Lung (tissue), 12 donors: ENCODE results near the gene CEP83. TPM values are rescaled to one million over a fixed set of nuclear protein-coding genes. Genes with fewer than 3 reads are reported as not detected.

Experiments used
- ATAC-seq: fragments of 200-7000 bp; cut with Tn5 transposase; one replicate; pipeline ENCODE4 v1.9.1; 2020; ENCODE audit warnings: moderate number of reproducible peaks; ENCODE audit not compliant: insufficient read depth, low FRiP score
- DNase-seq, 3 donors: peaks; one replicate each; pipeline ENCODE4 v3.0.0-alpha.2; 2013 to 2017
- H3K27ac ChIP-seq, 2 donors: one replicate each; pipeline ENCODE4 v1.5.1; 2013; ENCODE audit warnings: mild to moderate bottlenecking in 2 of 2, moderate library complexity in 2 of 2, control low read depth in 1 of 2, inconsistent platforms in 1 of 2, low read depth in 1 of 2, low read length in 1 of 2
- H3K27me3 ChIP-seq, 3 donors: one replicate each; pipeline ENCODE4 v1.5.1; 2013; ENCODE audit warnings: low read length in 2 of 3; ENCODE audit not compliant: control insufficient read depth in 3 of 3, insufficient read depth in 3 of 3
- H3K36me3 ChIP-seq, 4 donors: one replicate each; pipeline ENCODE4 v1.5.1; 2013; ENCODE audit warnings: low read length in 4 of 4, mild to moderate bottlenecking in 1 of 4, moderate library complexity in 1 of 4; ENCODE audit not compliant: control insufficient read depth in 4 of 4, insufficient read depth in 4 of 4
- H3K4me1 ChIP-seq, 5 donors: one replicate each; pipeline ENCODE4 v1.5.1; 2013; ENCODE audit warnings: low read length in 5 of 5, mild to moderate bottlenecking in 2 of 5, moderate library complexity in 1 of 5; ENCODE audit not compliant: control insufficient read depth in 5 of 5, insufficient read depth in 5 of 5
- H3K4me3 ChIP-seq: one replicate; pipeline ENCODE4 v1.5.1; 2013; ENCODE audit warnings: mild to moderate bottlenecking, control low read depth, moderate library complexity
- H3K9ac ChIP-seq, 2 donors: one replicate each; pipeline ENCODE4 v1.5.1; 2013; ENCODE audit warnings: low read length in 2 of 2, control low read depth in 1 of 2; ENCODE audit not compliant: insufficient read depth in 1 of 2
- H3K9me3 ChIP-seq, 4 donors: one replicate each; pipeline ENCODE4 v1.5.1; 2013; ENCODE audit warnings: low read length in 3 of 4, mild to moderate bottlenecking in 1 of 4, moderate library complexity in 1 of 4; ENCODE audit not compliant: control insufficient read depth in 4 of 4, insufficient read depth in 3 of 4
- WGBS, 2 donors: extraction: QIAGEN DNeasy Blood & Tissue Kit; methylation state at CpG; one replicate each; pipeline ENCODE4 v1.1.7; 2013; 5-methylcytosine and 5-hydroxymethylcytosine counted together
- polyA plus RNA-seq, 2 donors: library from polyadenylated mRNA; stranded (reverse); fragments of 200-250 nt; gene quantifications; one replicate each; pipeline ENCODE4 v1.2.1, GENCODE V29; 2013
- total RNA-seq, 2 donors: library from RNA; depleted of rRNA in 1 of 2; stranded (reverse); fragments of >200 nt in 1 of 2; gene quantifications; one replicate each; pipeline ENCODE4 v1.2.1, GENCODE V29; 2014 to 2021
- TF ChIP-seq, protein P1 (sequence below): IDR thresholded peaks from 2 replicates; pipeline ENCODE4 v1.5.1; 2012; ENCODE audit warnings: mild to moderate bottlenecking; ENCODE audit errors: control extremely low read depth, extremely low read depth
- donor health status: control.
- donor health status: control.
- donor health status: Bipolar disorder and iron deficiency.
- donor health status: healthy.
- donor health status: DM: yes; HTN: yes; CAD: no.

CEP83 gene
- total and polyA plus RNA-seq, 4 donors = 5.2 to 43.6 (median 20.1) TPM

DNA sequence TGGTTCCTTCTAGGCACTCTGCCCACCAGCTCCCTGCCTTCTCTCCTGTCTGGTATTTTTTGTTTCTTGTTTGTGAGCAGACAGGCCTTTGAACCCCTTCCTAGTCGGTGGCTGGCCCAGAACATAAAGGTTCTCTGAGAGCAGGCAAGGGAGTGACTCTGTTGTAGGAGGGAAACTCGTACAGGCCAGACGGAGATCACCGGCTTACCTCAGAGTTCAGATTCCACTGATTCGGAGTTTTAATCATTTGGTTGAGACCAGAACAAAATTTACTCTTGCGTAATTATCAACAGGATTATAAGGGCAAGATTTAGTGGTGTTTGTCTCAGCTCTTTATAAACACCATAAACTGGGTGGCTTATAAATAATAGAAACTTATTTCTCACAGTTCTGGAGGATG lies 182.9 kb downstream of the CEP83 start:
- Histone ChIP-seq H3K4me1 (peaks cover 0 to 2% (median 0%) of the 10 kb centered on the region in 5 donors), H3K27ac (no peak overlapping the region), H3K36me3 (no peaks in the 10 kb centered on the region), H3K9ac (no peak overlapping the region), H3K4me3 (no peak overlapping the region), H3K27me3 (no peaks in the 10 kb centered on the region), H3K9me3 (no peaks in the 10 kb centered on the region)
- no peak for ATAC-seq
- DNase-seq = no peak
- TF ChIP-seq, protein P1, sequence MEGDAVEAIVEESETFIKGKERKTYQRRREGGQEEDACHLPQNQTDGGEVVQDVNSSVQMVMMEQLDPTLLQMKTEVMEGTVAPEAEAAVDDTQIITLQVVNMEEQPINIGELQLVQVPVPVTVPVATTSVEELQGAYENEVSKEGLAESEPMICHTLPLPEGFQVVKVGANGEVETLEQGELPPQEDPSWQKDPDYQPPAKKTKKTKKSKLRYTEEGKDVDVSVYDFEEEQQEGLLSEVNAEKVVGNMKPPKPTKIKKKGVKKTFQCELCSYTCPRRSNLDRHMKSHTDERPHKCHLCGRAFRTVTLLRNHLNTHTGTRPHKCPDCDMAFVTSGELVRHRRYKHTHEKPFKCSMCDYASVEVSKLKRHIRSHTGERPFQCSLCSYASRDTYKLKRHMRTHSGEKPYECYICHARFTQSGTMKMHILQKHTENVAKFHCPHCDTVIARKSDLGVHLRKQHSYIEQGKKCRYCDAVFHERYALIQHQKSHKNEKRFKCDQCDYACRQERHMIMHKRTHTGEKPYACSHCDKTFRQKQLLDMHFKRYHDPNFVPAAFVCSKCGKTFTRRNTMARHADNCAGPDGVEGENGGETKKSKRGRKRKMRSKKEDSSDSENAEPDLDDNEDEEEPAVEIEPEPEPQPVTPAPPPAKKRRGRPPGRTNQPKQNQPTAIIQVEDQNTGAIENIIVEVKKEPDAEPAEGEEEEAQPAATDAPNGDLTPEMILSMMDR = no peak
- WGBS, 2 donors = 96% methylated on average over 6 of the region's 6 CpGs

- no peaks in the 10 kb centered on the region for H3K27me3 ChIP-seq
- H3K27ac ChIP-seq = no peak overlapping the region
- DNase-seq (no peak), ATAC-seq (no peak)
- TF ChIP-seq, protein P1 = no peak
- H3K9me3 ChIP-seq = no peaks in the 10 kb centered on the region
- peaks cover 0 to 5% (median 1%) of the 10 kb centered on the region in 5 donors for H3K4me1 ChIP-seq
- no peak overlapping the region for H3K9ac ChIP-seq
- no peaks in the 10 kb centered on the region for H3K36me3 ChIP-seq
- WGBS, 2 donors = 97% methylated on average over 3 of the region's 3 CpGs
- no peak overlapping the region for H3K4me3 ChIP-seq
These were observed 186.4 kb downstream of the CEP83 start for GRCh38 chr12:94273272-94273671.

- WGBS, 2 donors = 88 to 89% methylated on average over 5 of the region's 5 CpGs
- Histone ChIP-seq H3K27ac (no peak overlapping the region), H3K27me3 (no peaks in the 10 kb centered on the region), H3K9ac (no peak overlapping the region), H3K4me3 (no peak overlapping the region), H3K36me3 (no peaks in the 10 kb centered on the region), H3K9me3 (no peaks in the 10 kb centered on the region), H3K4me1 (peaks cover 0 to 15% (median 6%) of the 10 kb centered on the region in 5 donors)
- TF ChIP-seq, protein P1 = no peak
- DNase-seq = no peak
- no peak for ATAC-seq
These were observed 187.4 kb downstream of the CEP83 start for GRCh38 chr12:94272280-94272679.

DNA sequence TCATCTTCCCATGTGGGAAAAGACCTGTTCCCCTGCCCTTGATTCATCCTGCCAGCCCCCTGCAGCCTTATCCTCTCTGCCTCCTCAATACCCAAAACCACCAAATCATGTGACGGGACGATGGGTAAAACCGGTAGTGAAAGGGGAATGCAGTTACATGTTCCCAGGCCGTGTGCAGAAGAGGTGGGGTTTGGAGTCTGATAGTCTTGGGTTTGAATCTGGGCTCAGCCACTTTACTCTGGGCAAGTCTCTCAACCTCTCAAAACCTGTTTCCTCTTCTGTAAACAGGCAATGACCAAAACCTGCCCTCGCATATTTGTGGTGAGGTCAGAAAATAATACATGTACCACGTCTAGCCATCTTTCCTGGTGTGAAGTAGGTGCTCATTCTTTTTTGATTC lies 188.3 kb downstream of the CEP83 start:
- Histone ChIP-seq H3K4me3 (no peak overlapping the region), H3K9ac (no peak overlapping the region), H3K36me3 (peaks cover 0 to 1% (median 0%) of the 10 kb centered on the region in 4 donors), H3K9me3 (no peaks in the 10 kb centered on the region), H3K27me3 (no peaks in the 10 kb centered on the region), H3K4me1 (peaks cover 0 to 23% (median 6%) of the 10 kb centered on the region in 5 donors), H3K27ac (no peak overlapping the region)
- DNase-seq (no peak), ATAC-seq (no peak)
- 45 to 61% methylated on average over 6 of the region's 6 CpGs for WGBS, 2 donors
- TF ChIP-seq, protein P1 = no peak
